HL-60 (cell line): ENCODE results near the gene C2orf78.

Experiments used
- CTCF ChIP-seq: IDR thresholded peaks from one replicate; pipeline ENCODE4 v1.5.1; 2011; ENCODE audit warnings: low read length, control low read depth, inconsistent platforms; ENCODE audit not compliant: insufficient read depth
- GABPA ChIP-seq: IDR thresholded peaks from 2 replicates; pipeline ENCODE4 v1.6.1; 2012; ENCODE audit warnings: low read depth

GRCh38 chr2:73736855-73737779, 46.9 kb upstream of the C2orf78 start, which contains the start of gene TPRKB:
- TF ChIP-seq CTCF (no peak), GABPA (peak; percentile 99)
